BLaER1 (cell line): ENCODE measurements around the gene GUK1.
A peak's percentile ranks its signal among the peaks of the same experiment; 100 is the strongest.

ENCODE experiments used
- H3K27ac ChIP-seq: shearing (Covaris generic); formaldehyde crosslinking; 2 replicates; pipeline ENCODE4 v1.8.1; 2022
- H3K27me3 ChIP-seq: shearing (Covaris generic); formaldehyde crosslinking; 2 replicates; pipeline ENCODE4 v1.8.1; 2022
- H3K36me3 ChIP-seq: shearing (Covaris generic); formaldehyde crosslinking; 2 replicates; pipeline ENCODE4 v1.8.1; 2022
- H3K4me1 ChIP-seq: shearing (Covaris generic); formaldehyde crosslinking; 2 replicates; pipeline ENCODE4 v1.8.1; 2022
- H3K4me2 ChIP-seq: shearing (Covaris generic); formaldehyde crosslinking; 2 replicates; pipeline ENCODE4 v1.8.1; 2022
- H3K4me3 ChIP-seq: shearing (Covaris generic); formaldehyde crosslinking; 2 replicates; pipeline ENCODE4 v1.8.1; 2022
- H3K9ac ChIP-seq: shearing (Covaris generic); formaldehyde crosslinking; 2 replicates; pipeline ENCODE4 v1.8.1; 2022
- H3K9me3 ChIP-seq: shearing (Covaris generic); formaldehyde crosslinking; 2 replicates; pipeline ENCODE4 v1.8.1; 2022
- H4K20me1 ChIP-seq: shearing (Covaris generic); formaldehyde crosslinking; 2 replicates; pipeline ENCODE4 v1.8.1; 2022
- Cebpa-rat ChIP-seq: shearing (Covaris generic); IDR thresholded peaks from 2 replicates; pipeline ENCODE4 v1.8.1; 2022

The GUK1 gene

DNA sequence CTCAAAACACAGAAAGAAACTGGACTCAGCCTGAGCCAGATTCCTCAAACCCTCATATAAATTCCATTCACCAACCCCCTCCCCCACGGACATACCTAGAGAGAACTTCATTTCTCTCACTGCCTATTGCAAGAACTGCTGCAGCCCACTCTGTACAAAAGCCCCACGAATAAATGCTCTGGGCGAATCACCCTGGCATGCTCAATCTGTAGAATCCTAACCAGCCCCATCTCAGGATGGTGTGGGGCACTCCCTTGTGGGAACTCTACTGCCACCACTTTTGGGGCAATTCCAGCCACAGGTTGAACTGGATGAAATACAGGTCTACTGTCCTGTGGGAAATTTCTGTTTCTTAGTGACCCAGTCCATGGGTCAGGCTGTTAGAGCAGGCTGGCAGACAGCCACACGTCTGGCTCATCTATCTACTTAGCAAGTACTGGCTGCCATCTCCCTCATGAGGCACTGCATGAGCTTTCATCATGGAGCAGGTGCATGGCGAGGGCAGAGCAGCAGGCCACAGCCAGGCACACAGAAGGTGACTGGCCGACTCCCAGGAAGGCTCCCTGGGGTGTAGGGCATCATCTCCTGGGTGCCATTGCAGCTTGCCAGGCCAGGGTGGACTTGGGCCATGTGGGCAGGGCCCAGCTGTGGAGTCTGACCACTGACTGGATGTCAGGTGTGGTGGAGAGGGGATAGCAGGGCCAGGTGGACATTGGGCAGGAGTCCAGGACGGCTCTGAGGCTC lies 35.4 kb upstream of the GUK1 start:
- no peaks in the 10 kb centered on the region for H3K9me3 ChIP-seq
- peaks cover 39% of the 10 kb centered on the region for H3K4me1 ChIP-seq
- no peak overlapping the region for H3K4me3 ChIP-seq
- H3K27ac ChIP-seq: no peak overlapping the region
- H4K20me1 ChIP-seq: peaks cover 43% of the 10 kb centered on the region
- no peak overlapping the region; the same call in 1 of the 2 replicates for H3K4me2 ChIP-seq
- peaks cover 48% of the 10 kb centered on the region for H3K36me3 ChIP-seq
- H3K9ac ChIP-seq: 0 out of 2 replicates have a peak overlapping the region, but pooled peaks have one; percentile 87
- no peaks in the 10 kb centered on the region for H3K27me3 ChIP-seq
- TF ChIP-seq Cebpa-rat: no peak

DNA sequence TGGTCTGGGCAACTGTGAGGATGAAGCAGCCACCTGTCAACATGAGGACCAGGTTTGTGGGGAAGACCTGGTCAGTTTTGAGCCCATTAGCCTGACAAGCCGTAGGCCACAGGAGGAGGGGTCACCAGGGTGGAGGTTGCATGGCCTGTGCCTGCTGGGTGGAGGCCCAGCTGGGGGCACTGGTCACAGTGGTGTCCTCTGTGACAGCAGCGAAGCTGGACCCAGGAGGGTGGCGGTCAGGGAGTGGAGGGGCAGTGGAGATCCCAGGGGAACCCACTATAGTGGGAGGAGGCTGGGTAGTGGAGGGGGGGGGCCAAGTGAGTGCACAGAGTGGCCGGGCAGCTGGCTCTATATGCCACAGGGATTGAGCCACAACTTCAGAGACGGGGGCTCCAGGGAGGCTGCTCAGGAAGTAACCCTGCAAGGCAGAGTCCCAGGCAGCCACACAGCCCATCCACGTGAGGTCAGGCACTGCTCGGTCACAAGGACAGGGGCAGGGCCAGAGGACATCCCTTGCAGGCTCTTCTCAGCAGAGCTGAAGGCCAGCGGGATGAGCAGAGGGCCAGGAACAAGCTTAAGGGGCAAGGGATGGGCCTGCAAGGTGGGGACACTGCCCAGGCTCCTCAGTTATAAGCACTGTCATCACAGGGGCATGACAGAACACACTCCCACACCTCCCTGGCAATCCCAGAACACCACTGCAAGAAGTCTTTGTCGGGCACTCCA lies 34.6 kb upstream of the GUK1 start:
- H3K9me3 ChIP-seq: no peaks in the 10 kb centered on the region
- peaks cover 46% of the 10 kb centered on the region for H3K4me1 ChIP-seq
- TF ChIP-seq Cebpa-rat: no peak
- H3K36me3 ChIP-seq: peaks cover 41% of the 10 kb centered on the region
- H3K4me3 ChIP-seq: no peak overlapping the region
- no peaks in the 10 kb centered on the region for H3K27me3 ChIP-seq
- H3K9ac ChIP-seq: no peak overlapping the region
- H4K20me1 ChIP-seq: peaks cover 35% of the 10 kb centered on the region
- H3K4me2 ChIP-seq: no peak overlapping the region
- H3K27ac ChIP-seq: no peak overlapping the region

DNA sequence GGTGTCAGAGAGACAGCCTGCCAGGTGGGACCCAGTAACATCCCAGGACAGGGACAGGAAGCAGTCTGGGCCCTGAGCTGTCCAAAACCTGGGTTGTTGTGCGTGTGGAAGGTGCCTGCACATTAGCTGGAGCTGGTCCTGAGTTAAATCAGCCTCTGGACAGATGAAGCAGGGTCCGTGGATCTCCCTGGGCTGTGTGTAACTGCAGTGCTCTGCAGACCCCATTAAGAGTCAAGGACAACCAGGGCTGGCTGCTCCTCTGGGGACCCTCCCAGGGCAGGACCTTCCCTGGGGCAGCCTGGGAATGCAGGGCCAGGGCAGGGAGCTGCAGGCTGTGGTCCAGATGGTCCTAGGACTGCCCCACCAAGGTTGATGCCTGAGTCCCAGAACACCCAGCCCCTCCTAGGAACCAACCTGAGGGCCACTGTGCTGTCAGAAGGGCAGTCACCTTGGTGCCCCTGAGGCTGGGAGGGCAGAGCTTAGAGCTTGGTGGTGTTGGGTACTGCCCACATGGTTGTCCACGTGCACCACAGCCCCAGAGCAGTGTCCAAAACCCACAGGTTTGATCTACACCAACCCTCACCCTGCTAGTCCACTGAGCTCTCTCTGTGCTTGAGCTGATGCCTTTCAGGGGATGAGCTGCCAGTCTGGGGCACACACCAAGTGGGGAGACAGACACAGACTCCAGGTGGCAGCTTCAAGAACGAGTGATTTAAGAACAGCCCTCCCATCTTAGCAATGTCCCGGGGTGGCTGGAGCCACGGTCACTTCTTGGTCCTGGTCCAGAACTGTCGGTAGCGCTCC lies 33.9 kb upstream of the GUK1 start:
- Histone ChIP-seq H4K20me1 (peaks cover 28% of the 10 kb centered on the region), H3K27ac (no peak overlapping the region), H3K4me2 (no peak overlapping the region), H3K9me3 (no peaks in the 10 kb centered on the region), H3K9ac (no peak overlapping the region), H3K36me3 (peaks cover 33% of the 10 kb centered on the region), H3K4me3 (no peak overlapping the region), H3K27me3 (no peaks in the 10 kb centered on the region), H3K4me1 (peaks cover 43% of the 10 kb centered on the region)
- no peak for TF ChIP-seq Cebpa-rat

DNA sequence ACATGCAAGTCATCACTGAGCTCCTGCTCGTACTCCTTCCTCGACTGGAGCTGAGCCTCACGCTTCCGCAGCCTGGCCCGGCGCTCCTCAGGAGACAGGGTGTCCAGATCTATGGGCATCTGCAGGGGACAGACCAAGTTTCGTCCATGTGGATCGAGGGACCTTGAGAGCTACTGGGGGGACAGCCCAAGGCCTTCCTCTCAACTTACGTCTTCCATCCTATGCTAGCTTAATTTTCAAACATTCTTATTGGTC lies 33.4 kb upstream of the GUK1 start:
- peaks cover 37% of the 10 kb centered on the region for H3K4me1 ChIP-seq
- peaks cover 33% of the 10 kb centered on the region for H3K36me3 ChIP-seq
- H3K4me2 ChIP-seq: no peak overlapping the region
- no peak for TF ChIP-seq Cebpa-rat
- no peaks in the 10 kb centered on the region for H3K27me3 ChIP-seq
- no peak overlapping the region; the same call in 1 of the 2 replicates for H3K9ac ChIP-seq
- H3K9me3 ChIP-seq: no peaks in the 10 kb centered on the region
- H3K27ac ChIP-seq: no peak overlapping the region
- peaks cover 23% of the 10 kb centered on the region for H4K20me1 ChIP-seq
- H3K4me3 ChIP-seq: no peak overlapping the region

DNA sequence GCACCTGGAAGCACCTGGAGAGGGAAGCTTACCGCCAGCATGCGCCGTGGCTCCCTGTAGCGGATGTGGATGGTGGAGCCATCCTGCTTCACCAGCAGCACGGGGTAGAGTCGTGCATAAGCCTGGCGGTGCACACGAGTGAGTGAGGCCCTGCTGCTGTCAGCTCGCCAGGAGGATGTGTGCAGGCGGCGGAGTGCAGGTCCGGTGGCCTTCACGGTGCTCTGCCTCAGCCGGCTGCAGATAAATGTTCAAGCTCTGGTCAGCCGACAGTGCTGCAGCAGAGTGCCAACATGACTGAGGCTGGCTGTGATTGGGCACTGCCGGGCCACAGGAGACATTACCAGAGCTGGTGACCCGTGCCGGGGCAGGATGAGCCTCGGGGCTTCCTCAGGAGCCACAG lies 32.4 kb upstream of the GUK1 start:
- Histone ChIP-seq H3K9me3 (no peaks in the 10 kb centered on the region), H3K4me1 (peaks cover 34% of the 10 kb centered on the region), H3K27ac (no peak overlapping the region), H3K4me2 (peak overlapping the region; percentile 85), H3K4me3 (0 out of 2 replicates have a peak overlapping the region, but pooled peaks have one; percentile 87), H4K20me1 (peaks cover 15% of the 10 kb centered on the region; the same call in 1 of the 2 replicates), H3K27me3 (no peaks in the 10 kb centered on the region), H3K9ac (peak overlapping the region; percentile 87; the same call in 1 of the 2 replicates), H3K36me3 (peaks cover 33% of the 10 kb centered on the region)
- no peak for TF ChIP-seq Cebpa-rat

DNA sequence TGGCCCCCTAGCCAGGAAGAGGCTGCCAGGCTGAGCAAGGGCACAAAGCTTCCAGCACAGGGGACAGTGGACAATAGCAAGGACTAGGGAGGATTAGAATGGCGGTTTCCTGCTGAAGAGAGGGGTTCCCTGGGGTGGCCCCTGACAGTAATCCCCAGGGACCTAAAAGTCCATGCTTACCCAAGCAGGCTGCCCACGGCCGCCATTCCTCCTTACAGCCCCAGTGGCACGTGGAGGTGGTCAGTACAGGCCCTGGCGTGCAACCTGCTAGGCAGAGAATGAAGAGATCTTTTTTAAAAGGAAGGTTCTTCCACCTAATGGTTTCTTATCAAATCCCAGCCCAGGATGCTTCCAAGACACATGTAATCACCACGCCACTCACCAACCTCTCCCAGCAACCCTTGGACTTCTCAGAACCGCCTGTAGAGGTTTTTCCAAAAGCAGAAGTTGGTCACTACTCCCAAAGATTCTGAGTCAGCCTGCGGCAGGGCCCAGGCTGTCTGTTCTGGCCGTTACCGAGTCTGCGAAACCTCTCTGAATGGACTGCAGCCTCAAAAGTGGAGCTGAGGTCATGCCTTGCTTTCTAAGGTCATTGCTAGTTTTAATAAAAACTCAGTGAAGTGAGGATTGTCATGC lies 31.9 kb upstream of the GUK1 start:
- H3K4me2 ChIP-seq: peak overlapping the region; percentile 85
- H3K27ac ChIP-seq: peak overlapping the region; percentile 80; the same call in 1 of the 2 replicates
- H4K20me1 ChIP-seq: peaks cover 15% of the 10 kb centered on the region; the same call in 1 of the 2 replicates
- peak overlapping the region; percentile 87 for H3K9ac ChIP-seq
- no peaks in the 10 kb centered on the region for H3K27me3 ChIP-seq
- no peaks in the 10 kb centered on the region for H3K9me3 ChIP-seq
- H3K4me1 ChIP-seq: peaks cover 34% of the 10 kb centered on the region
- H3K36me3 ChIP-seq: peaks cover 33% of the 10 kb centered on the region
- peak overlapping the region; percentile 87 for H3K4me3 ChIP-seq
- no peak for TF ChIP-seq Cebpa-rat

DNA sequence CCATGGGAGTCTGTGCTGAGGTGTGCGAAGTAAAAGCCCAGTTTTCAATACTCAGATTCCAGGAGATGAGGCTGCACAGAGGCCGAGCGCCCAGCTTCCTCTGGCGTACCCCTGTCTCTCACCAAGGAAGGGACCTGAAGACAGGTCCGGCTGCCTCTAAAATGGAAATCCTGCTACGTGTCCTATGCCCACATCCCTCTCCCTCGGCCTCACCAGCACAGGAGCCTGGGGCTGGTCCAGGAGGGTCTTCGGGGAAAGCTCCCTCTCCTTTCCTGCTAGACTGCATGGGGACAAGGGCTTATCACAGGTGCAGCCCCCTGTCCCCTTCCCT lies 31.4 kb upstream of the GUK1 start:
- Histone ChIP-seq H3K27ac (peak overlapping the region; percentile 80), H3K9me3 (no peaks in the 10 kb centered on the region), H3K36me3 (peaks cover 33% of the 10 kb centered on the region), H3K4me1 (peaks cover 31% of the 10 kb centered on the region), H3K27me3 (no peaks in the 10 kb centered on the region), H4K20me1 (peaks cover 15% of the 10 kb centered on the region; the same call in 1 of the 2 replicates), H3K4me2 (peak overlapping the region; percentile 85), H3K4me3 (peak overlapping the region; percentile 87), H3K9ac (peak overlapping the region; percentile 87)
- TF ChIP-seq Cebpa-rat: no peak

DNA sequence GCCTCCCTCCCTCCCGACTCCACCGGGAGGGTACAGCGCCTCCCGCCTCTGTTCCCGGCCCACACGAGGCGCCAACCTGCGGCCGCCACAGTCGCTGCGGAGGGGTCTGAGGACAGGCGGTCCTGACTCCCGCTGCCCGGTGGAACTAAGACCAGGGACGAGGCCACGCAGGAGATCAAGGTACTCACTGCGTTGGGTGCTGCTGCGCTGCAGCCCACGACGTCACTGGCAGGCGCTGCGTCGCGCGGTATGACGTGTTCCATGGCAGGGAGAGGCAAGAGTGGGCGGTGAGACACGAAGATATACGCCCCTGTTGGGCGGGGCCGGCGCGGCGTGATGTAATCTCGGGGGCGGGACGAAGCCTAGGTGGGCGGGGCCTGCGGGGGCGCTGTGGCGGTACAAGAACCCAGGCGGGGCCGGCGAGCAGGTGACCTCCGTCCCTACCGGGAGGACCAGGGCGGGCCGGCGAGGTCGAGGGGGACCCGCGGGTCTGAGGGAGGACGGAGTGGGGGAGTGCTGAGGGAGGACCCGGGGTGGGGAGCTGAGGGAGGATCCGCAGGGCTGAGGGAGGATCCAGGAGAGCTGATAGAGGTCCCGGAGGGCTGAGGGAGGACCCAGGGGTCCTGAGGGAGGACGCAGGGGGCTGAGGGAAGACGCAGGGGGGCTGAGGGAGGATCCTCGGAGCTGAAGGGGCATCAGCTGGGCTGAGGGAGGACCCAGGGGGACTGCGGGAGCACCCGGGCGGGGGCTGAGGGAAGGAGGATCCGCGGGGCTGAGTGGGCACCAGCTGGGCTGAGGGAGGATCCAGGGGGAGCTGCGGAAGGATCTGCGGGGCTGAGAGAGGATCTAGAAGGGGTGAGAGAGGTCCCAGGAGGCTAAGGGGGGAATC lies 30.8 kb upstream of the GUK1 start, which contains the start of gene MRPL55:
Gene MRPL55, minus strand, starts transcription at position 227 of the 889 bp plus-strand sequence. CDS start 1,039 bp downstream, outside the sequence.
- peak within 1 kb of the TSS; percentile 80 for H3K27ac ChIP-seq
- peak within 1 kb of the TSS; percentile 87 for H3K4me3 ChIP-seq
- peak; percentile 56; the same call in 1 of the 2 replicates for TF ChIP-seq Cebpa-rat

More for the DNA sequence above, 30.8 kb upstream of the GUK1 start, which contains the start of gene MRPL55:
- H3K9me3 ChIP-seq: no peaks in the 10 kb centered on the region
- H3K4me2 ChIP-seq: peak within 1 kb of the TSS; percentile 85
- peaks cover 25% of the 10 kb centered on the region for H3K4me1 ChIP-seq
- no peaks in the 10 kb centered on the region for H3K27me3 ChIP-seq
- peaks cover 33% of the 10 kb centered on the region for H3K36me3 ChIP-seq
- H4K20me1 ChIP-seq: peaks cover 15% of the 10 kb centered on the region; the same call in 1 of the 2 replicates
- peak within 1 kb of the TSS; percentile 87 for H3K9ac ChIP-seq
